ENCODE results near the gene KCNJ15. TPM values are rescaled to one million over a fixed set of nuclear protein-coding genes. Genes with fewer than 3 reads are reported as not detected.

The KCNJ15 gene
- total RNA-seq, 1 donor from 2014 or later: 0.51 TPM

DNA sequence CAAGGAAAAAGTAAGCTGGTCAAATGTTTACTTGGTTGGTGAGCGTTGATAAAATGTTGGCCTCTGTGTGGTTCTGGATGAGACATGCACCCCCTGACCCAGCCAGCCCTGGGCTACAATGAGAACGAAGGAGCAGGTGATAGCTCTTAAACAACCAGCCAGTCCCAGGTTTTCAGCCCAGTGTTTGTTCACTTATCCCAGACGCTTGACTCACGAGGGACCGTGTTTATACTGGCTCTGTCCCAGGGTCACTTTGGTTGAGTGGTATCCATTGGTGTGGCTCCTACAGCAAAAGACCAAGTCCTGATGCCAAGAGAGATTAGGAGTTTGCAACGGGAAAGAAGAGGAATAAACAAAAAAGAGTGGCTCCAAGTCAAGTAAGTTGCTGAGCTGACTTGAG lies 86.9 kb downstream of the KCNJ15 start:
- H3K27me3 Mint-ChIP-seq (ENCODE audit: unreplicated experiment): no peaks in the 10 kb centered on the region
- TF ChIP-seq, protein P1, sequence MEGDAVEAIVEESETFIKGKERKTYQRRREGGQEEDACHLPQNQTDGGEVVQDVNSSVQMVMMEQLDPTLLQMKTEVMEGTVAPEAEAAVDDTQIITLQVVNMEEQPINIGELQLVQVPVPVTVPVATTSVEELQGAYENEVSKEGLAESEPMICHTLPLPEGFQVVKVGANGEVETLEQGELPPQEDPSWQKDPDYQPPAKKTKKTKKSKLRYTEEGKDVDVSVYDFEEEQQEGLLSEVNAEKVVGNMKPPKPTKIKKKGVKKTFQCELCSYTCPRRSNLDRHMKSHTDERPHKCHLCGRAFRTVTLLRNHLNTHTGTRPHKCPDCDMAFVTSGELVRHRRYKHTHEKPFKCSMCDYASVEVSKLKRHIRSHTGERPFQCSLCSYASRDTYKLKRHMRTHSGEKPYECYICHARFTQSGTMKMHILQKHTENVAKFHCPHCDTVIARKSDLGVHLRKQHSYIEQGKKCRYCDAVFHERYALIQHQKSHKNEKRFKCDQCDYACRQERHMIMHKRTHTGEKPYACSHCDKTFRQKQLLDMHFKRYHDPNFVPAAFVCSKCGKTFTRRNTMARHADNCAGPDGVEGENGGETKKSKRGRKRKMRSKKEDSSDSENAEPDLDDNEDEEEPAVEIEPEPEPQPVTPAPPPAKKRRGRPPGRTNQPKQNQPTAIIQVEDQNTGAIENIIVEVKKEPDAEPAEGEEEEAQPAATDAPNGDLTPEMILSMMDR (IDR thresholded peaks at IDR 0.05): no peak
- no peaks in the 10 kb centered on the region for H3K36me3 Mint-ChIP-seq (ENCODE audit: unreplicated experiment)
- H3K4me1 Mint-ChIP-seq (ENCODE audit: unreplicated experiment): peaks cover 24% of the 10 kb centered on the region
- no peak for DNase-seq (ENCODE audit: extremely low spot score, unreplicated experiment)
- H3K4me3 Mint-ChIP-seq (ENCODE audit: unreplicated experiment): no peak overlapping the region
- peak overlapping the region; percentile 13 for H3K27ac Mint-ChIP-seq (ENCODE audit: unreplicated experiment)
- no peaks in the 10 kb centered on the region for H3K9me3 Mint-ChIP-seq (ENCODE audit: unreplicated experiment)

DNA sequence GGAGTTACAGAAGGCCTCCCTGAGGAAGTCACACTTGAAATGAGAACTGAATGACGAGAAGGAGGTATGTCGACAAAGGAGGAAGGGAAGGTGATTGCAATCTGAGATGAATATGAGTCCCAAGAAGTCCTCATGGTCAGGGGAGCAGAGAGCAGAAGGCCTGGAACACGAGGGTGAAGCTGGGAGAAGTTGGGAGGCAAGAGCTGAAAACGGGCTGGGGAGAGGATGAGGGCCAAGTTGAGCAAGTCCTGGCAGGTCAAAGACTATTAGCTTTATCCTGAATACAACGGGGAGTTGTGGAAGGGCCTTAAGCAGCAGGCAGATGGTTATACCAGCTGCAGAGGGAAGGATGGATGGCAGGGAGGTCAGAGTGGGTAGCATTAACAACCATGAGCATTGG lies 89.5 kb downstream of the KCNJ15 start:
- TF ChIP-seq, protein P1 (IDR thresholded peaks at IDR 0.05): no peak
- Mint-ChIP-seq H3K36me3 (ENCODE audit: unreplicated experiment) (no peaks in the 10 kb centered on the region), H3K27me3 (ENCODE audit: unreplicated experiment) (no peaks in the 10 kb centered on the region), H3K27ac (ENCODE audit: unreplicated experiment) (no peak overlapping the region), H3K9me3 (ENCODE audit: unreplicated experiment) (no peaks in the 10 kb centered on the region), H3K4me3 (ENCODE audit: unreplicated experiment) (no peak overlapping the region), H3K4me1 (ENCODE audit: unreplicated experiment) (peaks cover 49% of the 10 kb centered on the region)
- DNase-seq (ENCODE audit: extremely low spot score, unreplicated experiment): no peak

DNA sequence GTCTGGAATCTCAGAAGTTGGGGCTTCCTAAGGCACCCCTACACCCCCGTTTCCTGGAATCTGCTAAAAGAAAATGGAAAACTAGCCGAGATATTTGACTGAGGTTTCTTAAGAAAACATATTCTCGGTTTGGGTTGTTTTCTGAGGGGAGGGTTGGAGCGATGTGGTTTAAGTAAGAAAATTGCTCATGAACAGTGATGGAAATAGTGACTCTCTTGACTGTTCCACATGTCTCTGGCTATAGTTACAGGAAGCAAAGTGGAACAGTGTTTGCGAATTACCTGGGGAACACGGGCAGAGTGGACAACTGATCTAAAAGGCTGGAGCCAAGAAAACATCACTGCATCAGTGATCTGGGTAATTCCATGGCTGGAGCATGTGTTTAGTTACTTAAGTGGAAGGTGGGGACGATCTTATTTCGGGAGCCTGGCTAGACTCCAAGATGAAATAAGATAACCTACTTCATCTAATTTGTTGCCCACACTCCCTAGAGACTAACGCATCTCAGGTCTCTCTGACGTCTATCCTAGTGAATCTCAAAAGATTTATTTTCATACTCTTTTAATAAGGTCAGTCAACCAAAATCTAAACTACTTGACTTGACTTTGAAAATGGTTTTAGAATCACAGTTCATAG lies 92.4 kb downstream of the KCNJ15 start:
- TF ChIP-seq, protein P1 (IDR thresholded peaks at IDR 0.05): no peak
- no peaks in the 10 kb centered on the region for H3K36me3 Mint-ChIP-seq (ENCODE audit: unreplicated experiment)

DNA sequence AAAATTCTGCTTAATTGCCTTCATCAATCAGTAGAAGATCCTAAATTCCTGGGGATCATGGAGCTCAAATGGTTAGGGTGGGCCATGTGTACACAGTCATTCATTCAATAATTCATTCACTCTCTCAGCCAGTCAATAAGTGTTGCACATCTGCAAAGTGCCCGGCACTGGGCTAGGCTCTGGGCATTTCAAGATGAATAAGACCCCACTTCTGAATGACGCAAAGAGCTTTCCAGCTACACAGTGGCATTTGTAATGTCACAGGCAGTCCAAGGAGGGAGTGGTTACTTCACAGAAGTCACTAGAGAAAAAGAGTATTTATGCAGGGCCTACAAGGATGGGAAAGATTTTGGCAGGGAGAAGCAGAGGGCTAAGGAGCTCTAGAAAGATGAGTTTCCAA lies 93.2 kb downstream of the KCNJ15 start:
- no peak for DNase-seq (ENCODE audit: extremely low spot score, unreplicated experiment)
- no peaks in the 10 kb centered on the region for H3K27me3 Mint-ChIP-seq (ENCODE audit: unreplicated experiment)
- TF ChIP-seq, protein P1 (IDR thresholded peaks at IDR 0.05): no peak

More for the DNA sequence above, 92.4 kb downstream of the KCNJ15 start:
- H3K4me3 Mint-ChIP-seq (ENCODE audit: unreplicated experiment): peak overlapping the region; percentile 52
- H3K4me1 Mint-ChIP-seq (ENCODE audit: unreplicated experiment): peaks cover 54% of the 10 kb centered on the region
- no peaks in the 10 kb centered on the region for H3K9me3 Mint-ChIP-seq (ENCODE audit: unreplicated experiment)
- H3K27ac Mint-ChIP-seq (ENCODE audit: unreplicated experiment): peak overlapping the region; percentile 93
- no peak for DNase-seq (ENCODE audit: extremely low spot score, unreplicated experiment)
- H3K27me3 Mint-ChIP-seq (ENCODE audit: unreplicated experiment): no peaks in the 10 kb centered on the region

DNA sequence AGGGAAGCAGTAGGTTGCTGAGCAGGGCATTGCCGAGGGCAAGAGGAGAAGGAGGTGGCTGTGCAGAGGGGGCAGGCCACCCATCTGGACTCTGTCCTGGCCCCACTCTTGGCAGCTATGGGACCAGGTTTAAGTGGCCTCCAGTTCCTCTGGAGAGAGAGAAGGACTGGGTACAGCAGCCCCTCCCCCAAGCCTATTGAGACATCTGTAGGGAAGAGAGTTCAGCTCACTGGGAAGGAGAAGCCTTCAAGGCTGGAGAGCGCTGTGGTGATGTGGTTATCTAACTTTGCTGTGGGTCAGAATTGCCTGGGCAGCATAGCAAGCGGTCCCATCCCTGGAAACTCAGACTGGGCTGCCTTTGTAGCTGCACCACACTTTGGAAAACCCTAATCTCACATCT lies 93.9 kb downstream of the KCNJ15 start:
- no peak for DNase-seq (ENCODE audit: extremely low spot score, unreplicated experiment)
- H3K4me1 Mint-ChIP-seq (ENCODE audit: unreplicated experiment): peaks cover 54% of the 10 kb centered on the region
- no peaks in the 10 kb centered on the region for H3K9me3 Mint-ChIP-seq (ENCODE audit: unreplicated experiment)
- H3K4me3 Mint-ChIP-seq (ENCODE audit: unreplicated experiment): no peak overlapping the region
- TF ChIP-seq, protein P1 (IDR thresholded peaks at IDR 0.05): no peak
- peak overlapping the region; percentile 24 for H3K27ac Mint-ChIP-seq (ENCODE audit: unreplicated experiment)
- no peaks in the 10 kb centered on the region for H3K27me3 Mint-ChIP-seq (ENCODE audit: unreplicated experiment)
- H3K36me3 Mint-ChIP-seq (ENCODE audit: unreplicated experiment): no peaks in the 10 kb centered on the region

More for the DNA sequence above, 93.2 kb downstream of the KCNJ15 start:
- Mint-ChIP-seq H3K9me3 (ENCODE audit: unreplicated experiment) (no peaks in the 10 kb centered on the region), H3K4me3 (ENCODE audit: unreplicated experiment) (no peak overlapping the region), H3K4me1 (ENCODE audit: unreplicated experiment) (peaks cover 54% of the 10 kb centered on the region), H3K27ac (ENCODE audit: unreplicated experiment) (peak overlapping the region; percentile 93), H3K36me3 (ENCODE audit: unreplicated experiment) (no peaks in the 10 kb centered on the region)

Measured in osteocyte (in vitro differentiated cells).